GM18873 (cell line): ENCODE results near the gene XAF1.
"Not testable (repeated sequence)": the region's sequence is repeated elsewhere in the genome, so short reads cannot be mapped to it uniquely, and the experiment has no call there.

ENCODE experiments used
- ATAC-seq: cut with Tn5 transposase; IDR thresholded peaks from one replicate; pipeline ENCODE4 v1.9.1; 2021; ENCODE audit warnings: mild to moderate bottlenecking, moderate library complexity, moderate number of reproducible peaks; ENCODE audit not compliant: unreplicated experiment, low FRiP score

The XAF1 gene

DNA sequence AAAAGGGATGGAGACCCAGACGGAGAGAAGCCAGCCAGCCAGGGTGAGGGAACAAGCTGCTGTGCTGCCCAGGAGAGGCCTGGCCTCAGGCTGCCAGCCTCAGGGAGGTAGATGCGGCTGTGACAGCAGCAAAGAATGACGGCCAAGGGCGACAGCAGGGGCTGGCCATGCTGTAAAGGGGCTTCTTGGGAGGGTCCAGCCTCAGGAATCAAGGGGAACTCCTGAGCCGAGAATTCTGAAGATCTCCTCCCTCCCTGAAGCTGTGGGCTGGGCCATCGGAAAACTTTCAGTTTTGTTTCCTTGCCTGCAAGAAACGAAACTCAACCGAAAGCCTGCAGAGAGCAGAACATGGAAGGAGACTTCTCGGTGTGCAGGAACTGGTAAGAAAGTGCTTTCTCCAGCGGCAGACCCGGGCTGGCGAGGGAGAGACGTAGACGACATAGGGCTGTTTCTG lies at the start of gene XAF1:
XAF1 (plus strand) TSS at position 316 of the 454 bp plus-strand sequence; CDS start at position 349, 33 bp downstream.
- no peak for ATAC-seq

- no peak for ATAC-seq
Observed at GRCh38 chr17:6706499-6706898, 49.3 kb upstream of the XAF1 start.

DNA sequence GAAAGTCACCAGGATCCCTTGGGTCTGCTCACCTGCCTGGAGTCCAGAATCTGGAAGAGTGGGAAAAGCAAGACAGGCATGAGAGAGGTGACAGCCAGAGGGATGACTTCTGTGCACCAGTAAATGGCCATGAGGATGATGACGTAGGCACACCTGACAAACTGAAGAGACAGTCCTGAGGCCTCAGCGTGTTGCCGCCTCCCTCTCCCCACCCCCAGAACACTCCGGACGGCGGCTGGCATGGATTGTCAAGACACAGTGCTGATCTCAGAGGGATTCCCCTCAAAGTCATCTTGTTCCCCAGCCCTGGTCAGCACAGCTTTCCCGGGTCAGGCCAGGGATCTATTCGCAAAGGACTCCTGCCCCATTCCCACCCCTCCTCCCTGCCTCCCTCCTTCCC lies 48.9 kb upstream of the XAF1 start:
- no peak for ATAC-seq

DNA sequence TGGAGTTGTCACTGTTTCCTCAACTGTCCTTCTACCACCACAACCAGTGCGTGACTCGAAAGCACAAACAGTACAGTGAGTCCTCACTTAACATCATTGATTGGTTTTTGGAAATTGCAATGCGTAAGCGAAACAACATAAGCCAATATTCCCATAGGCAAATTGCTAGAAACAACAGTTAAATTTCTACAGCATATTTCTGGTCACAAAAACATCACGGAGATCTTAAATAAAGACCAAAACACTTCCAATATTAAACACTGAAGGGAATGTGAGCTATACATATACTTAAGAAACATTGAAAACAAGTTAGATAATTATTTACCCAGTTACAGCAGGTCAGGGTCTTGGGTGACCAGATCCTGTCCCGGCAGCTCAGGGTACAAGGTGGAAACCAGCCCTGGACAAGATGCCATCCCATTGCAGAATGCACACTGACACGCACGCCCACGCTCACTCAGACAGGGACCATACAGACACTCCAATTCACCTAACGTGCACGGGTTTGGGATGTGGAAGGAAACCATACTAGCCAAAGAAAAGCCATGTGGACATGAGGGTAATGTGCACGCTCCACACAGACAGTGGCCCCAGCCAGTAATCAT lies 47.4 kb upstream of the XAF1 start:
- ATAC-seq: no peak

DNA sequence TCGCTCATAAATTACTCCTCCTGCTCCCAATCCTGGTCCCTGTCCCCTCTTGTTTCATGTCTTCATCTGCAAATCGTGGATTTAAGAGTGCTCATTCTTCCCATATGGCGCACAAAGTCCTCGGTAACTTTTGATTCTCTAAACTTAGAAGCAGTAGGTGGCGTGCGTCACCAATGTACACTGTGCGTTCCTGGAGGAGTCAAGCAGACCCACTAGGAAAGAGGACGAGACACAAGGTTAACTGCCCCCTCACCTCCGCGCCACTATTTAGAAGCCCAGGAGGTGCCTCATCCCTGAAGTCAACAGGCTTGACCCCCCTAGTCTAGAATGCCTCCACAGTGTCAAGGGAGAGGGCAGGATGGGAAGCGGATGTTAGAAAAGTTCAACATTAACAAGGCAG lies 45.5 kb upstream of the XAF1 start:
- no peak for ATAC-seq

GRCh38 chr17:6711081-6711674 lies 44.7 kb upstream of the XAF1 start:
- ATAC-seq: no peak

GRCh38 chr17:6711681-6712057 lies 44.2 kb upstream of the XAF1 start:
- no peak for ATAC-seq

- no peak for ATAC-seq
Observed at GRCh38 chr17:6712058-6712853, 43.6 kb upstream of the XAF1 start.

DNA sequence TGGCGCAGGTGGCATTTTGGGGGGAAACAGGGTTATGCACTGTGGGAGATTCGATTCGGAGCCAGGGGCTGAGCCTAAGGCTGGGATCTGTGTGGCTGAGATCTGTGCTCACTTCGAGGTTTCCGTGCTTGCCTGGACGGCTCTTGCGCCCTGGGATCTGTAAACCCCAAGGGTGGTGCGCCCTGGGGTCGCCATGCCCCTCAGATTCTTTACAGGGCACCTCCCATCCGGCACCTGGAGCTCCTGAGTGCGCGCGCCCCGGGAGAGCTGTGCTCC lies 43.1 kb upstream of the XAF1 start:
- ATAC-seq: no peak

DNA sequence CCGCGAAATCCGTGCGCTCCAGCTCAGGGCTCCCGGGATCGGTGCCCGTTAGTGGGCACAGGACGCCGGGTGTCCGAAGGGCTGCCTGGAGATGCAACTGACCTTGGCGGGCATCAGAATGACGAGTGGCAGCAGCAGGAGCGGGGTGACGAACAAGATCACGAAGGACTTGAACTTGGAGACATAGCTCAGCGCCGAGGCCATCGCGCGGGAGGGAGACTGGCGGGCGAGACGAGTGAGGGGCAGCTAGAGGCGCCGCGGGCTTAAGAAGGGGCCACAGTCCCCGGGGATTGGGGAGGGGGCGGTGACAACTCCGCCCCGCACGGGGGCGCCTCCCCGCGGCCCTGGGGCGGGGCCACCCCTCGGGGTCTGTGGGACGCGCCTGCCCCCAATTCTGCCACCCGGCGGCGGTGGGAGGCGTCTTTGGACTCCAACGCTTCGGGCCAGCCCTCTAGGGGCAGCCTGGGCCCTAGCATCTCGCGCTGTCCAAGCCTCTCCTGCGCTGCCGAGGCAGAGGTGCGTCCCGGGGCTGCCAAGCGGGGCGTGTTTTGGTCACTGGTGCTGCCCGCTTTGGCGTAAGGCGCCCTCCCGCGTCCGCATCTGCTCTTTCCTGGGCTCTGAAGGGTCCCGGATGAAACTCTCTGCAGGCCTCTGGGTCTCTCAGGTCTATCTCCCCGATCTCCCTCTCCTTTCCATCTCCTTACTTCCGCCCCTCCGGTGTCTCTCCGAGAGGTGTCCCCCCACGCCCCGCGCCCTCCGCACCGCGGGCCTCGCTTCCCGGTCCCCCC lies 42.5 kb upstream of the XAF1 start, which contains the start of gene SLC13A5:
SLC13A5 (minus strand) TSS at position 240 of the 788 bp plus-strand sequence; CDS start at position 204, 36 bp downstream.
- no peak for ATAC-seq

GRCh38 chr17:6713918-6714271 lies 42.0 kb upstream of the XAF1 start:
- ATAC-seq: no peak

DNA sequence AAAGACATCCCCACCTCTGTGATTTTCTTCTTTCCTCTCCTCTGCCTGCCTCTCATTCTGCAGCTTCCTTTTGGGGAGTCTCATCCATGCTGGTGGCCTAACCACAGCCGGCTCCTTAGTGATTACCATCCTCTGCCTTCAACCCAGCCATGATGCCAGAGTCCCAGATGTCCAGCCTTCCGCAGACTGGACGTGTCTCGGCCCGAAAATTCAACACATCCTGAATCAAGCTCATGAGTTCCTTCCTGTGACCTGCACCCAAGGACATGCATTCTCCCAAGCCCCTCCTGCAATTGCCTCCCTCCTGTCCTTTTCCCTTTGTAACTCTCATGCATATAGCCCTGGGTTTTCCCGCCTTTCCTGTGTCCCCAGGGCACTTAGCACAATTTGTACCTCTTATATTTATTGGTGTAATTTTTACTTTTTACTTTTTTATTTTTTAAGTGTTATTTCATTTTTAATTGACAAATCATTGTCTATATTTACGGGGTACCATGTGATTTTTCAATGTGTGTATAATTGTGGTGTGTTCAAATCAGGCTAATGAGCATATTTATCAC lies 41.5 kb upstream of the XAF1 start:
- no peak for ATAC-seq

DNA sequence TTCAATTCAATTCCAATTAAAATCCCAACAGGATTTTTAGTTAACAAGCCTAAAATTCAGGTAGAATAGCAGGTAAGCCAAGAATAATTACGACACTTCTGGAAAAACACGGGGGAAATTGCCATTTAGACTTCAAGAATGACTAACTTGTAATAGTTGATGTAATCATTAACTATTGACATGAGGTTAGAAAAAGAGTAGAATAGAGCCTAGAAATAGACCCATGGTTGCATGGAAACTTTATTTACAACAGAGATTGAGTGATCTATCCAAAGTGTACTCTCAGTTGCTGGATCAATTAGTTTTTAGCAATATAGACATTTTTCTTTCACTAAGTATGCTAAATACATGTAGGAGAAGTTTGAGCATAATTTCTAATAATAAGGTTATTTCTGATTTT lies 39.1 kb upstream of the XAF1 start:
- no peak for ATAC-seq

DNA sequence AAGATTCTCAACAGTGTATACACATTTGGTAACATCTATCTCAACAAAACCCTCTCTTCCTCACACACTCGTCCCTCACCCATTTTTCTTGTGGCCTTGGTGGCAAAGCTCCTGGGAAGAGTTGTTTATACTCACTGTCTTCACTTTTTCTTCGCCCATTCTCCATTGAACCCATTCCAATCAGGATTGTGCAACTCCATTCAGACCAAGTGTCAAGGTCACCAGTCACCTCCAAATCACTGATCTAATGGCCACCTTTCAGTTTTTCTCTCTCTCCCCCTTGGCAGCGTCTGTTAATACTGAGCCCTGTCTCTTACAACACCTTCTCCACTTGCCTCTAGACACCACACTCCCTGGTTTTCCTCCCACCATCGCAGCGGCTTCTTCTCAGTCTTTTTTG lies 34.1 kb upstream of the XAF1 start:
- no peak for ATAC-seq

- ATAC-seq: no peak
Observed at GRCh38 chr17:6724009-6724408, 31.8 kb upstream of the XAF1 start.

GRCh38 chr17:6729531-6729930 lies 26.3 kb upstream of the XAF1 start:
- ATAC-seq: no peak

DNA sequence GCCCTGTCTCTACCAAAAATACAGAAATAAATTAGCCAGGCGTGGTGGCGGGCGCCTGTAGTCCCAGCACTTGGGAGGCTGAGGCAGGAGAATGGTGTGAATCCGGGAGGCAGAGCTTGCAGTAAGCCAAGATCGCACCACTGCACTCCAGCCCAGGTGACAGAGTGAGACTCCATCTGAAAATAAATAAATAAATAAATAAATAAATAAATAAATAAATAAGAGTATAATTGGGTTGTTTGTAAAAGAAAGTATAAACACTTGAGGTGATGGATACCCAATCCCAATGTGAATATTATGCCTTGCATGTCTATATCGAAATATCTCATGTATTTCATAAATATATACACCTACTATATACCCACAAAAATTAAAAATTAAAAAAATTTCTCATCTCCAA lies 9.2 kb upstream of the XAF1 start:
- not testable (repeated sequence) for ATAC-seq

- ATAC-seq: no peak
Observed at GRCh38 chr17:6748617-6749016, 7.2 kb upstream of the XAF1 start.

- ATAC-seq: no peak
Observed at GRCh38 chr17:6749519-6749918, 6.3 kb upstream of the XAF1 start.

GRCh38 chr17:6752068-6752909 lies 3.6 kb upstream of the XAF1 start:
- no peak for ATAC-seq
